PC-9 (cell line): ENCODE measurements around the gene SLC6A3. TPM values are rescaled to one million over a fixed set of nuclear protein-coding genes. Genes with fewer than 3 reads are reported as not detected.
"Not testable (repeated sequence)": the region's sequence is repeated elsewhere in the genome, so short reads cannot be mapped to it uniquely, and the experiment has no call there.

ENCODE experiments used
- BruUV-seq: library from RNA; stranded (reverse); fragments of 400-500 nt; replicated peaks from 2 replicates; lab custom pipeline; 2021; lab: Mats Ljungman, UMichigan
- CTCF ChIA-PET: fragments of 300-600 bp; sonication (Branson Sonifier 250); formaldehyde crosslinking; loops from one replicate; lab custom pipeline; 2022; ENCODE audit warnings: antibody characterized with exemption; lab: Charles Lee
- POLR2A ChIA-PET: fragments of 300-600 bp; sonication (Branson Sonifier 250); formaldehyde crosslinking; loops from one replicate; lab custom pipeline; 2022; ENCODE audit warnings: antibody characterized with exemption; ENCODE audit not compliant: unreplicated experiment; lab: Charles Lee
- DNase-seq, 2 experiments: peaks; one replicate each; pipeline versions ENCODE4 v3.0.0 to v3.0.0-alpha.2; 2015 to 2022; ENCODE audit warnings: mixed read lengths in 1 of 2
- H2AFZ ChIP-seq: fragments of 200-600 bp; sonication (generic); 2 replicates; pipeline ENCODE4 v1.8.1; 2017; ENCODE audit warnings: antibody characterized with exemption
- H3F3A ChIP-seq: fragments of 200-600 bp; sonication (generic); 2 replicates; pipeline ENCODE4 v1.8.1; 2017; ENCODE audit warnings: antibody characterized with exemption, mild to moderate bottlenecking, low read depth; ENCODE audit not compliant: insufficient read depth
- H3K27ac ChIP-seq: fragments of 200-600 bp; sonication (generic); 2 replicates; pipeline ENCODE4 v1.6.1; 2016; ENCODE audit warnings: mixed run types
- H3K27me3 ChIP-seq: fragments of 200-600 bp; sonication (generic); 2 replicates; pipeline ENCODE4 v1.6.1; 2016; ENCODE audit warnings: low read depth, mixed run types; ENCODE audit not compliant: insufficient read depth
- H3K36me3 ChIP-seq: fragments of 200-600 bp; sonication (generic); 2 replicates; pipeline ENCODE4 v1.6.1; 2016; ENCODE audit warnings: low read depth, mixed run types
- H3K4me1 ChIP-seq: fragments of 200-600 bp; sonication (generic); replicated peaks from 2 replicates; pipeline ENCODE4 v1.6.1; 2016; ENCODE audit warnings: mixed run types; ENCODE audit not compliant: insufficient read depth
- H3K4me2 ChIP-seq: fragments of 200-600 bp; sonication (generic); 2 replicates; pipeline ENCODE4 v1.6.1; 2017; ENCODE audit warnings: mixed run types
- H3K4me3 ChIP-seq: fragments of 200-600 bp; sonication (generic); 2 replicates; pipeline ENCODE4 v1.6.1; 2016; ENCODE audit warnings: mixed run types
- H3K79me2 ChIP-seq: fragments of 200-600 bp; sonication (generic); 2 replicates; pipeline ENCODE4 v1.6.1; 2017; ENCODE audit warnings: low read depth, mixed run types
- H3K9me2 ChIP-seq: fragments of 200-600 bp; sonication (generic); 2 replicates; pipeline ENCODE4 v1.8.1; 2017; ENCODE audit warnings: mild to moderate bottlenecking; ENCODE audit not compliant: insufficient read depth
- H3K9me3 ChIP-seq: fragments of 200-600 bp; sonication (generic); 2 replicates; pipeline ENCODE4 v1.8.1; 2016; ENCODE audit warnings: low read depth; ENCODE audit not compliant: insufficient read depth
- H4K20me1 ChIP-seq: fragments of 200-600 bp; sonication (generic); 2 replicates; pipeline ENCODE4 v1.8.1; 2017; ENCODE audit not compliant: insufficient read depth
- CTCF ChIP-seq: fragments of 200-600 bp; sonication (generic); conservative IDR thresholded peaks from 2 replicates; pipeline ENCODE4 v1.6.1; 2017; ENCODE audit warnings: mixed run types, antibody characterized with exemption, mild to moderate bottlenecking, moderate library complexity
- EZH2 ChIP-seq: fragments of 200-600 bp; sonication (generic); IDR thresholded peaks from 2 replicates; pipeline ENCODE4 v1.8.0; 2017; ENCODE audit warnings: antibody characterized with exemption, low read depth
- intact Hi-C: fragments of 100-400 bp; cut with micrococcal nuclease; formaldehyde crosslinking; loops from one replicate; pipeline ENCODE4 v1.10.0; 2022; ENCODE audit not compliant: unreplicated experiment
- total RNA-seq: library from RNA; stranded (reverse); gene quantifications from 2 replicates; pipeline ENCODE4 v1.2.3, GENCODE V29; 2021

The SLC6A3 gene
- total RNA-seq, 1 experiment from 2014 or later: not detected

DNA sequence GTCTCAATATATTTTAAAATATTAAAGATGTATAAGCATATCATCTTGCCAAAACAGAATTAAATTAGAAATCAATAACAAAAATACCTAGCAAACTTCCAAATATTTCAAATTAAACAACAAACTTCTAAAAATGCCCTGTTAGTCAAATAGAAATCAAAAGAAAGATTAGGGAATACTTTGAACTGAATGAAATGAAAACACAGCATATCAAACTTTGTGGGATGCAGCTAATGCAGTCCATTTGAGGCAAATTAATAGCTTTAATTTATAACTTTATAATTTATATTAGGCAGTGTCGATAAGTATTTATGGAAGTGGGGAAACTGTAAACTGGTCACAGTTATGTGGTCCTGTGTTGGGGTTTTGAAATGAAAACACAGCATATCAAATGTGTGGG lies 17.1 kb downstream of the SLC6A3 start:
- H3K9me3 ChIP-seq: peaks cover 14% of the 10 kb centered on the region
- CTCF ChIA-PET: no interaction called here

DNA sequence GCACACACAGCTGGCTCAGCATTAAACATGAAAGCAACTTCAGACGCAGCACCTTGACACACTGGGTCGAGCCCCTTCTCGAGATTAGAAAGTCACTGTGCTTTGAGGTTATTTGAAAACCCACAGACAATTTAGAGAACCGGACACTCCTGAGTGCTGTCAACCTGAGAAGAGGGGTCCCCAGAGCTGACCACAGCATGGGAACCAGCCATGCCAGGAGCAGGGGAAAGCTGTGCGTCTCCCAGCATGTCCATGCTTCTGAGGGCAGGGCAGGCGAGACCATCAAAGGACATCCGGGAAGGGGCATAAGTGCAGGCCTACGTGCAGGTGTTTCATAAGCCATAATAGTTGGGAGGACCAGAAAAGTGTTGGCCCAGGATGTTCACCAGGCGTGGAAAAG lies 20.5 kb downstream of the SLC6A3 start:
- BruUV-seq: no TSS peak
- CTCF ChIA-PET: no interaction called here
- no peaks in the 10 kb centered on the region for H4K20me1 ChIP-seq
- TF ChIP-seq CTCF: no peak
- TF ChIP-seq EZH2: no peak
- H2AFZ ChIP-seq: no peak overlapping the region
- no peaks in the 10 kb centered on the region for H3K79me2 ChIP-seq
- no peaks in the 10 kb centered on the region for H3K36me3 ChIP-seq
- H3K27me3 ChIP-seq: peaks cover 88% of the 10 kb centered on the region
- intact Hi-C loops: no loop called here
- H3K27ac ChIP-seq: no peak overlapping the region
- POLR2A ChIA-PET: no interaction called here
- H3K9me2 ChIP-seq: no peaks in the 10 kb centered on the region
- H3K4me3 ChIP-seq: no peak overlapping the region
- H3K4me1 ChIP-seq: no peaks in the 10 kb centered on the region
- no peak overlapping the region for H3K4me2 ChIP-seq
- DNase-seq: no peak
- peaks cover 14% of the 10 kb centered on the region for H3K9me3 ChIP-seq
- H3F3A ChIP-seq: no peaks in the 10 kb centered on the region

More for the DNA sequence above, 17.1 kb downstream of the SLC6A3 start:
- DNase-seq: no peak
- intact Hi-C loops: no loop called here
- H2AFZ ChIP-seq: no peak overlapping the region
- no peak overlapping the region for H3K4me2 ChIP-seq
- BruUV-seq: no TSS peak
- no peak overlapping the region for H3K4me3 ChIP-seq
- peaks cover 99% of the 10 kb centered on the region for H3K27me3 ChIP-seq
- no peaks in the 10 kb centered on the region for H3K9me2 ChIP-seq
- no peaks in the 10 kb centered on the region for H3K36me3 ChIP-seq
- TF ChIP-seq CTCF: no peak
- no peak for TF ChIP-seq EZH2
- POLR2A ChIA-PET: interaction anchor here (0.6 kb wide), 1 partner anchor 189 kb away, joined by 7 read pairs; no protein-coding TSS in a partner anchor
- no peak overlapping the region for H3K27ac ChIP-seq
- no peaks in the 10 kb centered on the region for H3K4me1 ChIP-seq
- no peaks in the 10 kb centered on the region for H3F3A ChIP-seq
- no peaks in the 10 kb centered on the region for H3K79me2 ChIP-seq
- no peaks in the 10 kb centered on the region for H4K20me1 ChIP-seq

- TF ChIP-seq EZH2 (no peak), CTCF (no peak)
- ChIA-PET POLR2A (no interaction called here), CTCF (no interaction called here)
- no peaks in the 10 kb centered on the region for H3K4me1 ChIP-seq
- H3K9me3 ChIP-seq: peaks cover 14% of the 10 kb centered on the region
- H4K20me1 ChIP-seq: no peaks in the 10 kb centered on the region
- H3K79me2 ChIP-seq: no peaks in the 10 kb centered on the region
- H3F3A ChIP-seq: no peaks in the 10 kb centered on the region
- H3K27ac ChIP-seq: no peak overlapping the region
- no peaks in the 10 kb centered on the region for H3K36me3 ChIP-seq
- no peak overlapping the region for H3K4me3 ChIP-seq
- no peaks in the 10 kb centered on the region for H3K9me2 ChIP-seq
- no peak overlapping the region for H3K4me2 ChIP-seq
- H2AFZ ChIP-seq: no peak overlapping the region
- intact Hi-C loops: no loop called here
- no peak for DNase-seq
- no TSS peak for BruUV-seq
- peaks cover 88% of the 10 kb centered on the region for H3K27me3 ChIP-seq
Measured at GRCh38 chr5:1423901-1424603, 21.2 kb downstream of the SLC6A3 start.

GRCh38 chr5:1422522-1422921 lies 22.7 kb downstream of the SLC6A3 start:
- H4K20me1 ChIP-seq, BruUV-seq, CTCF ChIA-PET, H2AFZ ChIP-seq, H3K79me2 ChIP-seq, H3K4me1 ChIP-seq, H3K4me2 ChIP-seq, DNase-seq, H3K27ac ChIP-seq, POLR2A ChIA-PET, H3K9me2 ChIP-seq, H3K36me3 ChIP-seq, intact Hi-C loops, H3K4me3 ChIP-seq, H3K9me3 ChIP-seq, H3F3A ChIP-seq: not testable (repeated sequence)
- peaks cover 88% of the 10 kb centered on the region for H3K27me3 ChIP-seq
